Stimulated activated CD4-positive, alpha-beta T cell treated with anti-CD3 and anti-CD28 coated beads, Interleukin-4, amount 100 ng/mL, for 4 hours (primary cell): ENCODE data around the gene KRTAP1-5.
"Not testable (repeated sequence)": the region's sequence is repeated elsewhere in the genome, so short reads cannot be mapped to it uniquely, and the experiment has no call there.

ENCODE experiments used
- DNase-seq, 2 experiments: peaks; one replicate each; pipeline ENCODE4 v3.0.0-alpha.2; 2020

KRTAP1-5 gene

DNA sequence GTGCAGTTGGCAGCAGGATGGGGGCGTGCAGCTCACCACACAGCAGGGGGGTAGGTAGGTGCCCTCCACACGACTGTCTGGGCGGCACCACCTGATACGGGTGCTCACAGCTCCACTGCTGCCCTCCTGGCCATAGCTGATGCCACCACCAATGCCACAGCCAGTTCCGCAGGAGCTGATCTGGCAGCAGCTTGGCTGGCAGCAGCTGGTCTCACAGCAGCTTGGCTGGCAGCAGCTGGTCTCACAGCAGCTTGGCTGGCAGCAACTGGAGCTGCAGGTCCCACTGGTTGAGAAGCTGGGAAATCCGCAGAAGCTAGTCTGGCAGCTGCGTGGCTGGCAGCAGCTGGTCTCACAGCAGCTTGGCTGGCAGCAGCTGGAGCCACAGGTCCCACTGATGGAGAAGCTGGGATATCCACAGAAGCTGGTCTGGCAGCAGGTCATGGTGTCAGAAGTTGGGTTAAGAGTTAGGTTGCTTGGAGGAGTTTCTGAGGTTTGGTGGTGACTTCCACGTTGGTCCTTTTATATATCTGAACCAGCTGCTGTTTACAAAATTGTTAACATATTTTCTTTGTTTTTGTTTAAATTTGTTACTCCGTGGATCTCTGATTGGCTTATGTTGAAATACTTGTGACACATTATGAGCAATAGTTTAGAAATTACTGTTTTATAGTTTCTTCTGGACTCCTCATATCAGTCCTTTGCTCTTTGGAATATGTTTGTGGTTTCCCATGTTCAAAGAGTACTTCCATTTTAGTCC lies at the start of gene KRTAP1-5:
Gene KRTAP1-5 (minus strand): TSS at position 494 of the 757 bp plus-strand sequence. CDS start 53 bp downstream, at position 441.
- no peak for DNase-seq

DNA sequence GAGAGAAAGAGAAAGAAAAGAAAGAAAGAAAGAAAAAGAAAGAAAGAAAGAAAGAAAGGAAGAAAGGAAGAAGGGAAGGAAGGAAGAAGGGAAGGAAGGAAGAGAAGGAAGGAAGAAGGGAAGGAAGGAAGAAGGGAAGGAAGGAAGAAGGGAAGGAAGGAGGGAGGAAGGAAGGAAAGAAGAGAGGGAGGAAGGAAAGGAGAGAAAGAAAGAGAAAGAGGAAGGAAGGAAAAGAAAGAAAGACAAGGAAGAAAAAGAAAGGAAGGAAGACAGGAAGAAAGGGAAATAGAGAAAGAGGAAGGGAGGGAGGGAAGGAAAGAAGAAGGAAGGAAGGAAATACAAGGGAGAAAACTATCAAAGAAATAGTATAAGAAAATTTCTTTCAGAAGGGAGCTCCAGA lies 49.8 kb upstream of the KRTAP1-5 start:
- no peak for DNase-seq

DNA sequence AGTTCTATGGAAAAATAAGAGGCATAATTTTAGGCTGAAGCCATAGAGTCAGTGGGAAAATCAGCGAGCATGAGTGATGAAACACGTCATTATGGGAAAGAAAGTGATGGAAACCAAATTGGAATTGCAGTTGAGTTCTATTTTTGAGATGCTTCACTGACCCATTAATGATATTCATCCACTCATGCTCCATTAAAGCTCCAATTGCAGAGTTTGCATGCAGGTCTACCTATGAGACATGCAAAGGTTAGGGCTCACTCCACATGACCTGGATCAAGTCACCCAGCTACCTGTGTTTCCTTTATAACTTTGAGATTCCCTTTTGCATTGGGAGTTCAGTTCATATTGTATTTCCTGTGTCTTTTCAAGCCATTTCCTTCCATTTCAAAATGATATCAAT lies 46.7 kb upstream of the KRTAP1-5 start:
- no peak for DNase-seq

- DNase-seq: no peak
Observed at GRCh38 chr17:41071606-41072360, 44.8 kb upstream of the KRTAP1-5 start.

DNA sequence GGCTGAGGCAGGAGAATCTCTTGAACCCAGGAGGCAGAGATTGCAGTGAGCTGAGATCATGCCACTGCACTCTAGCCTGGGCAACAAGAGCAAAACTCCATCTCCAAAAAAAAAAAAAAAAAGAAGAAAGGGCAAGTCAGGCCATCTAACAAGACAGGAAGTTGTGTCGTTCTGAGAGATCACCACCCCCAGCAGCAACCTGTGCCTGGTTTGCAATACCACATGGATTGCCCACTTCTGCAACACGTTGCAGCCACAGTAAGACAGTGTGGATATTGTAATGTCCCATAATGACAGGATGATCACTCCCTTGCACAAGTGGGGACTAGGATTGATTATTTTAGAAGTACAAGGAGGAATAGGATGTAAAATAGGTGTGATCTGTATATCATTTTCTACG lies 42.0 kb upstream of the KRTAP1-5 start:
- no peak for DNase-seq

DNA sequence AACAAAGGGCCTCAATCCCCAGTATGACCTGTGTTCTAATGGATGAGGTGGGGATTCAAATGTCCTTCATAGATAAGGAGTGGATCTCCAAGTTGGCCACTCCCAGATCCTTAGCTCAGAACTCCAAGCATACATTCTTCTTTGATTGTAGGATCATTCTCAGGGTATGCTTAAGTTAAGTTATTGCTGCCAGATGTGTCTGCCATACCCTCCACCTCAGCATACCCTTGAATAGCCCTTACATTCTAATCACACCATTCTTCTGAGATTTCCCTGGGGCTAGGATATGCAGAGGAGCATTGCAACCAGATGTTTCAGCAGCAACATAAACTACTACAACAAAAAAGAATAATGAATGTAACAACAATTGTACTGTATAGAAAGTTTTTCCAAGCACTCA lies 40.3 kb upstream of the KRTAP1-5 start:
- no peak for DNase-seq

DNA sequence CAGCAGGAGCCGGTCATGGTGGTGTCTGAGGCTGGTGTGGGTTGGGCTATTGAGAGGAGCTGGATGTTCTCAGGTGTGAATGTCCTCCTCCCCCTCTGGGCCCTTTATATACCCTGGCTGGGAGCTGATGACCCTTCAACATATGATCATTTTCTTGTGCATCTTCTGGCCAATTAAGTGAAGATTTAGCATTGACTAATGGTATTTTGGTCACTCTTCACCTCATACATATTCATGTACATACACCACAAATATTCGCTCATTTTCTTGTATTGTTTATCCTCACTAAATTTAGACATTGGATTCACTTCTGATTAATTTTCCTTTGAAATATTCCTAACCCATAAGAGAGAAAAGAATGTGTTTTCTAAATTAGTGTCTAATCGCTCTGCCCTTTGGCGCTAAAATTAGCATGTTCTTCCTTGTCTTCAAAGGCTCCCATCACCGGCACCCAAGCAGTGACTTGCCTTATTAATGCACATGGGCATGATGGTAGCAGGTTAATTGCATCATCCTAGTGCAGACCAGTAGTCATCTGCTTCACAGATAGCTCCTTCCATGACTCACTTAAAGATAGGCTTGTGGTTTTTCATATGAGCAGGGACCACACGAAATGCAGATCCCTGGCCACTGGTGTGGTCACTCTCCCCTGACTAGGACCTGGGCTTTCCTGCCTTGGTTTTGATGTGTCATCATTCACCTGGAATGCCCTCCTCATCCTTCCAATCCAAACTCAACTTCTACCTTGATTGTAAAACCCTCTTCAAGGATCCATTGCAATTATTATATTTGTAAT lies 39.0 kb upstream of the KRTAP1-5 start, which contains the start of gene KRTAP2-4:
Gene KRTAP2-4 (minus strand): TSS at position 51 of the 796 bp plus-strand sequence. CDS start 34 bp downstream, at position 17.
- DNase-seq: no peak

DNA sequence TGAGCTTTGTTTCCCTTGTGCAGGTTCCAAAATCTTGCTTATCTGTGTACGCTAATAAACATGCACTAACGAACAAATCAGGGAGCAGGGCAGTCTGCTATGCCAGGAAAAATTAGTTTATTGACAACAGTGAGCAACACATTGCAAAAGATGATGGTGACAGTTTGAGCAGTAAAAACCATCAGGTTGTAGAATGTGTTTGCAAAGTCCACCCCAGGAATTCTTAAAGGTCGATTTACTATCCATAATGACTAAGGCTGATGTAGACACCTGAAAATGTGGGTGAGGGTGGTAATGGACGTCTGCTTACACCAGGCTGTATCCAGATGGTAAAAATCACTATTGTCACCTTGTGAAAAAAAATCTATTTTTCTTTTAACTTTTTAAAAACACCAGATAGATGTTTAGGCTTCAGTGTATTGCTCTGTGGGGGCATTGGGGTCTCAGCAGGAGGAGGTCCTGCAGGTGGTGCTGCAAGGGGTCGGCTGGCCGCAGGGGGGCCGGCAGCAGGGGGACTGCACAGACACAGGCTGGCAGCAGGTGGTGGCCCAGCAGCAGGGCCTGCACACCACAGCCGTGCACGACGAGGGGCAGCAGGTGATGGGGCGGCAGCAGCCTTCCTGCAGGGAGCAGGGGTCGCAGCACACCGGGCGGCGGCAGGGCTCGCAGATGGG lies 38.1 kb upstream of the KRTAP1-5 start:
- DNase-seq: not testable (repeated sequence)

- no peak for DNase-seq
Observed at GRCh38 chr17:41064301-41064700, 37.3 kb upstream of the KRTAP1-5 start.

GRCh38 chr17:41063449-41063848 lies 36.4 kb upstream of the KRTAP1-5 start:
- DNase-seq: no peak

DNA sequence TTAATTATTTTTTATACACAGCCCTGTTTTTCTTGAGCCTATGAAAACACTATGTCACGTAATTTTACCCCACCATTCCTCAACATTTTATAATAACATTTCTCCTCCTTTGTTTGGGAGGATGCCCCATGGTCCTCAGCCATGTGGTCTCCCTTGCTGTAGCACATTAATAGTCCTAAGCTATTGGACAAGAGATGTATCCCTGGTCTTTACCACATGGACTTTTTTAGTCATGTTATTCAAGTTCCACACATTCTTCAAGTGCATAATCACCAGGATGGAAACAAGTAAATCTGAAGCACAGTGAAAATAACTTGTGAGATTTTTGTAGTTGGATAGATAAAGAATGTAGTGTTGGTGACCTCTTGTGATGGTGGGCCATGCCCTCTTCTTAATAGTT lies 35.0 kb upstream of the KRTAP1-5 start:
- DNase-seq: no peak

DNA sequence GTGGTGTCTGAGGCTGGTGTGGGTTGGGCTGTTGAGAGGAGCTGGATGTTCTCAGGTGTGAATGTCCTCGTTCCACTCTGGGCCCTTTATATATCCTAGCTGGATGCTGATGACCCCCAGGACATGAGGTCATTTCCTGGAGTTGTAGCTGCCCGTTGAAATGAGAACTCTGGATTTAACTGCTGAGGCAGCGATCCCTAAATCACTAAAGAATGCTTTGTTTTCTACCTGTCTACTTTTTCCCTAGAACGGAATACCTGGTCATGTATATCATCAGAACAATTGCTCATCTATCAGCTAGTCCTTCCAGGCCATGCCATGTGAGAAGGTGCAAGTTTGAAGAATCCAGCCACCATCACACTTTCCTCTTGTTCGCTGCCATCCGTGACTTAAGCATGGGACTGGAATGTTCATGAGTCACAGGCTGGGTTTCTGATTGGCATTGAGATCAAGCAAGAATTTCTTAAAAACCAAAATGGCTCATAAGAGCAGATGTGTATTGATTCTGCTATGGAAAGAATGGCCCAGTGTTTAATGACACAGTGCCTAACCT lies 33.1 kb upstream of the KRTAP1-5 start, which contains the start of gene KRTAP2-3:
Gene KRTAP2-3 (minus strand): TSS at position 63 of the 553 bp plus-strand sequence. CDS start 64 bp downstream, outside the sequence.
- DNase-seq: no peak

GRCh38 chr17:41059276-41060051 lies 32.5 kb upstream of the KRTAP1-5 start:
- not testable (repeated sequence) for DNase-seq

GRCh38 chr17:41058741-41059140 lies 31.7 kb upstream of the KRTAP1-5 start:
- DNase-seq: no peak

DNA sequence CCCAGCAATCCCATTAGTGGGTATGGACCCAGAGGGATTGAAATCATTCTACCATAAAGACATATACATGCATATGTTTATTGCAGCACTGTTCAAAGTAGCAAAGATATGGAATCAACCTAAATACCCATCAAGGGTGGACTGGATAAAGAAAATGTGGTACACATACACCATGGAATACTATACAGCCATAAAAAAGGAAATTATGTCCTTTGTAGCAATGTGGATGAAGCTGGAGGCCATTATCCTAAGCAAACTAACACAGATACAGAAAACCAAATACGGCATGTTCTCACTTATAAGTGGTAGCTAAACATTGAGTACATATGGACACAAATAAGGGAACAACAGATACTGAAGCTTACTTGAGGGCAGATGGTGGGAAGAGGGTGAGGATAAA lies 30.5 kb upstream of the KRTAP1-5 start:
- no peak for DNase-seq

- DNase-seq: not testable (repeated sequence)
Observed at GRCh38 chr17:41055130-41055529, 28.1 kb upstream of the KRTAP1-5 start, which contains the start of gene KRTAP2-2. Gene KRTAP2-2, minus strand, starts transcription at chr17:41055230. Its CDS starts 19 bp downstream, at chr17:41055211.

DNA sequence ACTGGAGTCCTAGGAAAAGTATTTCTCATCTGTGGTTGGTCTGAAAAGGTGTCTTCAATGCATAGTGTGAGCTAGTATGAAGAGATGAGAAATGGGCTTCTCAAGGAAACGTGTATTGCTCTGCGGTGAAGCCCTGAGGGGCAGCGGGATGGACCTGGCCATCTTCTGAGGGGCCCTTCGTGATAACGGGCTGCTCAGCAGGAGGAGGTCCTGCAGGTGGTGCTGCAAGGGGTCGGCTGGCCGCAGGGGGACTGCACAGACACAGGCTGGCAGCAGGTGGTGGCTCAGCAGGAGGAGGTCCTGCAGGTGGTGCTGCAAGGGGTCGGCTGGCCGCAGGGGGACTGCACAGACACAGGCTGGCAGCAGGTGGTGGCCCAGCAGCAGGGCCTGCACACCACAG lies 27.5 kb upstream of the KRTAP1-5 start:
- not testable (repeated sequence) for DNase-seq

DNA sequence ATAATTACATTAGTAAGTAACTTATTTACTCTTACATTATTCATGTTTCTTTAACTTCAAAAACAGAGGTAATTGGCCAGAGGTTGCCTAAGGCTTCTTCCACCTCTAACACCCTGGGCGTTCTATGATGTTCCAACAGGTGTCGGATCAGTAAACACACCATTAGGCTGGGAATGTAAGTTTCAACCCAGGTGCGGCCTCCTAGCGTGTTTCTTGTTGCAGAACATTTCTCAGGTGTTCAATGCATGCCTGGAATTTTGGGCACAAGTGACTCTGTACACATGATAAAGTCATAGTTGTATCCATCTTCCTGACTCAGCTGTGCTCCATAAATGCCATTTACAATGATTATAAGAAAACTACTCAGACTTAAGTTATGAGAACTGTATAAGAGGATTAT lies 27.0 kb upstream of the KRTAP1-5 start:
- DNase-seq: no peak

- no peak for DNase-seq
Observed at GRCh38 chr17:41052566-41052965, 25.6 kb upstream of the KRTAP1-5 start.

GRCh38 chr17:41049110-41049509 lies 22.1 kb upstream of the KRTAP1-5 start:
- DNase-seq: no peak

- DNase-seq: no peak
Observed at GRCh38 chr17:41048441-41048840, 21.4 kb upstream of the KRTAP1-5 start.
